Measurements from ENCODE around the gene SH3BP2. TPM values are rescaled to one million over a fixed set of nuclear protein-coding genes. Genes with fewer than 3 reads are reported as not detected.
A peak's percentile ranks its signal among the peaks of the same experiment; 100 is the strongest.

The SH3BP2 gene
- polyA plus RNA-seq, 3 donors, result 19.1 to 478 (median 26.9) TPM

- peaks cover 0 to 7% (median 2%) of the 10 kb centered on the region in 3 donors for H3K27me3 Mint-ChIP-seq (ENCODE audit: low read depth in 3 of 3)
- H4K20me1 ChIP-seq (ENCODE audit: insufficient read depth, low read length), result peaks cover 99% of the 10 kb centered on the region
- intact Hi-C loops (cut with micrococcal nuclease), result loop anchor here (5.0 kb wide), 1 partner anchor 52 kb away; no protein-coding TSS in a partner anchor
- H2AFZ ChIP-seq (ENCODE audit: insufficient read depth, low read depth, low read length, poor library complexity, severe bottlenecking), result no peak overlapping the region
- H3K79me2 ChIP-seq (ENCODE audit: insufficient read depth, low read length), result peaks cover 96% of the 10 kb centered on the region
- no peak overlapping the region for H3K4me3 Mint-ChIP-seq
- peak overlapping the region; percentile 96 for H3K4me2 ChIP-seq (replicated peaks; ENCODE audit: extremely low read depth, low read length, poor library complexity, severe bottlenecking)
- H3K4me3 ChIP-seq (replicated peaks in 1 of 3; ENCODE audit: low read depth in 2 of 3, low read length in 3 of 3), result peak overlapping the region in 1 of 3 experiments; percentile 84
- H3K4me1 ChIP-seq (ENCODE audit: control insufficient read depth in 1 of 2, insufficient read depth in 2 of 2, low read length in 2 of 2), result peaks cover 84 to 91% of the 10 kb centered on the region in 2 donors
- peaks cover 84% of the 10 kb centered on the region for H3K4me1 Mint-ChIP-seq
- H3K9me3 Mint-ChIP-seq, result peaks cover 0 to 2% (median 0%) of the 10 kb centered on the region in 7 donors
- no peaks in the 10 kb centered on the region for H3K9me3 ChIP-seq (replicated peaks in 1 of 2; ENCODE audit: control insufficient read depth in 1 of 2, insufficient read depth in 1 of 2, low read length in 2 of 2)
- no peak for TF ChIP-seq CTCF (IDR thresholded peaks at IDR 0.05)
- H3K9ac ChIP-seq (ENCODE audit: insufficient read depth, low read length, poor library complexity, severe bottlenecking), result no peak overlapping the region
- peak overlapping the region in 4 of 7 donors; percentile 23 to 81 (median 74) for H3K27ac Mint-ChIP-seq
- no peaks in the 10 kb centered on the region for H3K27me3 ChIP-seq (ENCODE audit: control insufficient read depth in 2 of 2, insufficient read depth in 2 of 2, low read length in 2 of 2)
- H3K36me3 Mint-ChIP-seq, result peaks cover 54 to 66% of the 10 kb centered on the region in 2 donors
- peak overlapping the region; percentile 13 to 32 for H3K27ac ChIP-seq (ENCODE audit: low read depth in 1 of 2, low read length in 2 of 2)
- peaks cover 35 to 36% of the 10 kb centered on the region in 2 donors for H3K36me3 ChIP-seq (replicated peaks in 1 of 2; ENCODE audit: control insufficient read depth in 1 of 2, insufficient read depth in 2 of 2, low read length in 2 of 2)
- WGBS (ENCODE audit: insufficient coverage), result 100% methylated on average over 2 of the region's 7 CpGs
- DNase-seq, result peak in 1 of 3 donors; percentile 49
Observed at GRCh38 chr4:2814627-2815270, 21.9 kb downstream of the SH3BP2 start.

- Mint-ChIP-seq H3K27me3 (ENCODE audit: low read depth in 3 of 3) (peaks cover 0 to 7% (median 2%) of the 10 kb centered on the region in 3 donors), H3K4me3 (peak overlapping the region; percentile 60 to 87), H3K36me3 (peaks cover 64 to 74% of the 10 kb centered on the region in 2 donors), H3K27ac (peak overlapping the region in 3 of 7 donors; percentile 5 to 82 (median 35)), H3K9me3 (peaks cover 0 to 2% (median 0%) of the 10 kb centered on the region in 7 donors), H3K4me1 (peaks cover 68% of the 10 kb centered on the region)
- H3K36me3 ChIP-seq (replicated peaks in 1 of 2; ENCODE audit: control insufficient read depth in 1 of 2, insufficient read depth in 2 of 2, low read length in 2 of 2), result peaks cover 48 to 50% of the 10 kb centered on the region in 2 donors
- WGBS (ENCODE audit: insufficient coverage), result no CpG with 5 or more reads among the region's 1 CpG
- H2AFZ ChIP-seq (ENCODE audit: insufficient read depth, low read depth, low read length, poor library complexity, severe bottlenecking), result no peak overlapping the region
- intact Hi-C loops (cut with micrococcal nuclease), result no loop called here
- no peak for TF ChIP-seq CTCF (IDR thresholded peaks at IDR 0.05)
- peak overlapping the region; percentile 40 for H3K4me2 ChIP-seq (replicated peaks; ENCODE audit: extremely low read depth, low read length, poor library complexity, severe bottlenecking)
- H3K9ac ChIP-seq (ENCODE audit: insufficient read depth, low read length, poor library complexity, severe bottlenecking), result no peak overlapping the region
- H3K4me3 ChIP-seq (replicated peaks in 1 of 3; ENCODE audit: low read depth in 2 of 3, low read length in 3 of 3), result peak overlapping the region in 1 of 3 experiments; percentile 58
- H3K27ac ChIP-seq (ENCODE audit: low read depth in 1 of 2, low read length in 2 of 2), result no peak overlapping the region
- DNase-seq, result peak in 1 of 3 donors; percentile 44
- no peaks in the 10 kb centered on the region for H3K27me3 ChIP-seq (ENCODE audit: control insufficient read depth in 2 of 2, insufficient read depth in 2 of 2, low read length in 2 of 2)
- H4K20me1 ChIP-seq (ENCODE audit: insufficient read depth, low read length), result peaks cover 99% of the 10 kb centered on the region
- H3K4me1 ChIP-seq (ENCODE audit: control insufficient read depth in 1 of 2, insufficient read depth in 2 of 2, low read length in 2 of 2), result peaks cover 66 to 73% of the 10 kb centered on the region in 2 donors
- H3K79me2 ChIP-seq (ENCODE audit: insufficient read depth, low read length), result peaks cover 96% of the 10 kb centered on the region
- no peaks in the 10 kb centered on the region for H3K9me3 ChIP-seq (replicated peaks in 1 of 2; ENCODE audit: control insufficient read depth in 1 of 2, insufficient read depth in 1 of 2, low read length in 2 of 2)
Observed at GRCh38 chr4:2816401-2816954, 23.6 kb downstream of the SH3BP2 start.
